Measurements from ENCODE around the gene KIT.
"Not testable (repeated sequence)": the region's sequence is repeated elsewhere in the genome, so short reads cannot be mapped to it uniquely, and the experiment has no call there.

Gene KIT

DNA sequence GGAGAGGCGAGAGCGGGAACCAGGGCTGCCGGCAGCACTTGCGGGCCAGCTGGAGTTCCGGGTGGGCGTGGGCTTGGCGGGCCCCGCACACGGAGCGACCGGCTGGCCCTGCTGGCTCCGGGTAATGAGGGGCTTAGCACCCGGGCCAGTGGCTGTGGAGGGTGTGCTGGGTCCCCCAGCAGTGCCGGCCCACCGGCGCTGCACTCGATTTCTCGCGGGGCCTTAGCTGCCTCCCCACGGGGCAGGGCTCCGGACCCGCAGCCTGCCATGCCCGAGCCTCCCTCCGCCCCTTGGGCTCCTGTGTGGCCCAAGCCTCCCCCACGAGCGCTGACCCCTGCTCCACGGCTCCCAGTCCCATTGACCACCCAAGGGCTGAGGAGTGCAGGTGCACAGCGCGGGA lies 25.2 kb upstream of the KIT start:
- Histone ChIP-seq H4K20me1 (ENCODE audit: insufficient read depth, low read length) (no peaks in the 10 kb centered on the region), H3K9me2 (ENCODE audit: low read depth, low read length) (no peaks in the 10 kb centered on the region), H3K9ac (ENCODE audit: low read length) (no peak overlapping the region), H3F3A (ENCODE audit: insufficient read depth, low read length) (no peaks in the 10 kb centered on the region), H3K79me2 (ENCODE audit: insufficient read depth, low read length) (no peaks in the 10 kb centered on the region), H3K4me1 (ENCODE audit: insufficient read depth, low read length, severe bottlenecking) (no peaks in the 10 kb centered on the region), H3K4me2 (ENCODE audit: low read length) (no peak overlapping the region), H3K27me3 (ENCODE audit: insufficient read depth, low read length) (no peaks in the 10 kb centered on the region), H2AFZ (ENCODE audit: low read length) (no peak overlapping the region), H3K9me3 (ENCODE audit: low read length) (no peaks in the 10 kb centered on the region), H3K4me3 (ENCODE audit: low read depth, low read length, poor library complexity, severe bottlenecking) (no peak overlapping the region), H3K36me3 (ENCODE audit: insufficient read depth, low read length) (no peaks in the 10 kb centered on the region), H3K27ac (ENCODE audit: low read depth, low read length, poor library complexity, severe bottlenecking) (no peak overlapping the region)
- TF ChIP-seq EZH2 (IDR thresholded peaks at IDR 0.05; ENCODE audit: borderline replicate concordance, low read length) (no peak), CTCF (IDR thresholded peaks at IDR 0.05; ENCODE audit: low read length) (no peak)

GRCh38 chr4:54633102-54633740 lies 24.5 kb upstream of the KIT start:
- H4K20me1 ChIP-seq (ENCODE audit: insufficient read depth, low read length); H3K79me2 ChIP-seq (ENCODE audit: insufficient read depth, low read length); H3K27me3 ChIP-seq (ENCODE audit: insufficient read depth, low read length); H2AFZ ChIP-seq (ENCODE audit: low read length); H3K36me3 ChIP-seq (ENCODE audit: insufficient read depth, low read length); H3K9me3 ChIP-seq (ENCODE audit: low read length); H3K4me1 ChIP-seq (ENCODE audit: insufficient read depth, low read length, severe bottlenecking); H3K9me2 ChIP-seq (ENCODE audit: low read depth, low read length); H3K27ac ChIP-seq (ENCODE audit: low read depth, low read length, poor library complexity, severe bottlenecking); H3K4me3 ChIP-seq (ENCODE audit: low read depth, low read length, poor library complexity, severe bottlenecking); H3K9ac ChIP-seq (ENCODE audit: low read length); H3K4me2 ChIP-seq (ENCODE audit: low read length); H3F3A ChIP-seq (ENCODE audit: insufficient read depth, low read length): not testable (repeated sequence)

GRCh38 chr4:54635318-54635717 lies 22.4 kb upstream of the KIT start:
- Histone ChIP-seq H3K9me2 (ENCODE audit: low read depth, low read length) (no peaks in the 10 kb centered on the region), H3K4me1 (ENCODE audit: insufficient read depth, low read length, severe bottlenecking) (no peaks in the 10 kb centered on the region), H3K4me2 (ENCODE audit: low read length) (no peak overlapping the region), H3K4me3 (ENCODE audit: low read depth, low read length, poor library complexity, severe bottlenecking) (no peak overlapping the region), H3K27me3 (ENCODE audit: insufficient read depth, low read length) (no peaks in the 10 kb centered on the region), H3K9me3 (ENCODE audit: low read length) (no peaks in the 10 kb centered on the region), H3K9ac (ENCODE audit: low read length) (no peak overlapping the region), H3K79me2 (ENCODE audit: insufficient read depth, low read length) (no peaks in the 10 kb centered on the region), H3F3A (ENCODE audit: insufficient read depth, low read length) (no peaks in the 10 kb centered on the region), H3K36me3 (ENCODE audit: insufficient read depth, low read length) (no peaks in the 10 kb centered on the region), H3K27ac (ENCODE audit: low read depth, low read length, poor library complexity, severe bottlenecking) (no peak overlapping the region), H4K20me1 (ENCODE audit: insufficient read depth, low read length) (no peaks in the 10 kb centered on the region), H2AFZ (ENCODE audit: low read length) (no peak overlapping the region)
- TF ChIP-seq EZH2 (IDR thresholded peaks at IDR 0.05; ENCODE audit: borderline replicate concordance, low read length) (no peak), CTCF (IDR thresholded peaks at IDR 0.05; ENCODE audit: low read length) (no peak)

DNA sequence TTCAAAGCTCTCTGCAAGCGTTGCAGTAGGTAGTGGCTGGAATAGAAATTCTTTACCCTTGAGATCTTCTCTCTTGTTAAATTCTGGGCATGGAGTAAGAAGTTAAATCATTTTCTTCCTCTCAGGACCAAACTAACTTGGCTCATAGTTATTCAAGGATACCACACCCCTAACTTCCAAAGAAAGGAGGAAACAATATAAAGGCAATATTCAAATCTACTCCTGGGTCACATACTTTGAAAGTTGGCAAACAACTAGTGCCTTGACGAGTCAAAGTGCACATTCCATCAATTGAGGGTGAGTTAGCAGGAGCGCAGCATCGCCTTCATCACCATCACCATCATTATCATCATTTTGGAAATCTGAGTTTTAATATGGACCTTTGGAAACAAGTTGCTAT lies 20.4 kb upstream of the KIT start:
- Histone ChIP-seq H3K9me2 (ENCODE audit: low read depth, low read length) (no peaks in the 10 kb centered on the region), H3K27ac (ENCODE audit: low read depth, low read length, poor library complexity, severe bottlenecking) (no peak overlapping the region), H3K27me3 (ENCODE audit: insufficient read depth, low read length) (no peaks in the 10 kb centered on the region), H3K4me2 (ENCODE audit: low read length) (no peak overlapping the region), H3K4me1 (ENCODE audit: insufficient read depth, low read length, severe bottlenecking) (no peaks in the 10 kb centered on the region), H3F3A (ENCODE audit: insufficient read depth, low read length) (no peaks in the 10 kb centered on the region), H3K9ac (ENCODE audit: low read length) (no peak overlapping the region), H3K9me3 (ENCODE audit: low read length) (no peaks in the 10 kb centered on the region), H3K79me2 (ENCODE audit: insufficient read depth, low read length) (no peaks in the 10 kb centered on the region), H3K36me3 (ENCODE audit: insufficient read depth, low read length) (no peaks in the 10 kb centered on the region), H3K4me3 (ENCODE audit: low read depth, low read length, poor library complexity, severe bottlenecking) (no peak overlapping the region), H2AFZ (ENCODE audit: low read length) (no peak overlapping the region), H4K20me1 (ENCODE audit: insufficient read depth, low read length) (no peaks in the 10 kb centered on the region)
- TF ChIP-seq EZH2 (IDR thresholded peaks at IDR 0.05; ENCODE audit: borderline replicate concordance, low read length) (no peak), CTCF (IDR thresholded peaks at IDR 0.05; ENCODE audit: low read length) (no peak)

DNA sequence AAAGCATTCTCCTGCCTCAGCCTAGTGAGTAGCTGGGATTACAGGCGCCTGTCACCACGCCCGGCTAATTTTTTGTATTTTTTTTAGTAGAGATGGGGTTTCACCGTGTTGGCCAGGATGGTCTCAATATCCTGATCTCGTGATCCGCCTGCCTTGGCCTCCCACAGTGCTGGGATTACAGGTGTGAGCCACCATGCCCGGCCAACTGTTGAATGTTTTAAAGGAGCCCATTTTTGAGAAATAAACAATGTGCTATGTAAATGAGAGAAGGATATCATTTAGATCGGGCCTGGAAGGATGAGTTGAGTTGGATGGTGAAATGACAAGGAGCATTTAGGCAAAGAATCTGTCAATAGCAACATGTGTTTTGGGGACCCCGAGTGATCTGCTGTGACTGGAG lies 16.7 kb upstream of the KIT start:
- not testable (repeated sequence) for H3K4me3 ChIP-seq (ENCODE audit: low read depth, low read length, poor library complexity, severe bottlenecking); H3K4me1 ChIP-seq (ENCODE audit: insufficient read depth, low read length, severe bottlenecking)

More for the DNA sequence above, 16.7 kb upstream of the KIT start:
- not testable (repeated sequence) for H3K27ac ChIP-seq (ENCODE audit: low read depth, low read length, poor library complexity, severe bottlenecking); H3K9ac ChIP-seq (ENCODE audit: low read length); H2AFZ ChIP-seq (ENCODE audit: low read length); H3K27me3 ChIP-seq (ENCODE audit: insufficient read depth, low read length); H3K9me2 ChIP-seq (ENCODE audit: low read depth, low read length); H3K9me3 ChIP-seq (ENCODE audit: low read length); H3F3A ChIP-seq (ENCODE audit: insufficient read depth, low read length); H3K36me3 ChIP-seq (ENCODE audit: insufficient read depth, low read length); H3K79me2 ChIP-seq (ENCODE audit: insufficient read depth, low read length); H3K4me2 ChIP-seq (ENCODE audit: low read length); H4K20me1 ChIP-seq (ENCODE audit: insufficient read depth, low read length)

Measured in OCI-LY1 (cell line).